HG02884 (cell line): ENCODE data around the gene MAP1LC3C.
"Not testable (repeated sequence)": the region's sequence is repeated elsewhere in the genome, so short reads cannot be mapped to it uniquely, and the experiment has no call there.

Experiments
- ATAC-seq: cut with Tn5 transposase; IDR thresholded peaks from one replicate; pipeline ENCODE4 v1.9.1; 2021; ENCODE audit warnings: mild to moderate bottlenecking, moderate library complexity; ENCODE audit not compliant: unreplicated experiment

The MAP1LC3C gene

GRCh38 chr1:241994171-241994570 is 4.7 kb downstream of the MAP1LC3C start:
- no peak for ATAC-seq

GRCh38 chr1:241992734-241993133 is 6.2 kb downstream of the MAP1LC3C start:
- no peak for ATAC-seq

- ATAC-seq = no peak
These were observed 8.9 kb downstream of the MAP1LC3C start for GRCh38 chr1:241990040-241990439.

GRCh38 chr1:241988389-241988930 is 10.4 kb downstream of the MAP1LC3C start:
- ATAC-seq = not testable (repeated sequence)

GRCh38 chr1:241985787-241986186 is 13.1 kb downstream of the MAP1LC3C start:
- no peak for ATAC-seq

GRCh38 chr1:241979926-241980325 is 19.0 kb downstream of the MAP1LC3C start:
- no peak for ATAC-seq

- ATAC-seq = no peak
These were observed 19.8 kb downstream of the MAP1LC3C start for GRCh38 chr1:241979071-241979470.

- no peak for ATAC-seq
These were observed 22.7 kb downstream of the MAP1LC3C start for GRCh38 chr1:241976229-241976628.

GRCh38 chr1:241972703-241973369 is 26.1 kb downstream of the MAP1LC3C start:
- ATAC-seq = no peak

- no peak for ATAC-seq
These were observed 30.3 kb downstream of the MAP1LC3C start for GRCh38 chr1:241968611-241969010.

- no peak for ATAC-seq
These were observed 34.2 kb downstream of the MAP1LC3C start for GRCh38 chr1:241964550-241965282.

GRCh38 chr1:241963722-241964121 is 35.2 kb downstream of the MAP1LC3C start:
- ATAC-seq = no peak

GRCh38 chr1:241962153-241962552 is 36.7 kb downstream of the MAP1LC3C start:
- no peak for ATAC-seq

GRCh38 chr1:241957692-241958494 is 41.0 kb downstream of the MAP1LC3C start, which contains the start of gene BECN2:
BECN2 (plus strand) TSS chr1:241957767; CDS start chr1:241957767, 0 bp downstream.
- ATAC-seq = no peak

GRCh38 chr1:241950390-241950789 is 48.5 kb downstream of the MAP1LC3C start:
- ATAC-seq = no peak

- ATAC-seq = no peak
These were observed 51.5 kb downstream of the MAP1LC3C start for GRCh38 chr1:241947354-241947753.
